Smooth muscle cell (in vitro differentiated cells): Measurements from ENCODE around the gene RBM5. TPM values are rescaled to one million over a fixed set of nuclear protein-coding genes. Genes with fewer than 3 reads are reported as not detected.

Experiments
- DNase-seq: peaks from one replicate; lab custom pipeline; 2025; ENCODE audit not compliant: unreplicated experiment; lab: John Stamatoyannopoulos, UW
- H2AFZ ChIP-seq: fragments of 200-600 bp; sonication (generic); 2 replicates; pipeline ENCODE4 v1.6.0; 2016; ENCODE audit warnings: antibody characterized with exemption, low read depth, mild to moderate bottlenecking
- H3F3A ChIP-seq: fragments of 200-600 bp; sonication (generic); 2 replicates; pipeline ENCODE4 v1.6.0; 2017; ENCODE audit warnings: antibody characterized with exemption, low read depth
- H3K27ac ChIP-seq: fragments of 200-600 bp; sonication (generic); 2 replicates; pipeline ENCODE4 v1.5.1; 2016; ENCODE audit warnings: low read depth, mild to moderate bottlenecking
- H3K27me3 ChIP-seq: fragments of 200-600 bp; sonication (generic); 2 replicates; pipeline ENCODE4 v1.6.1; 2016; ENCODE audit warnings: low read depth, mild to moderate bottlenecking
- H3K36me3 ChIP-seq: fragments of 200-600 bp; sonication (generic); 2 replicates; pipeline ENCODE4 v1.5.1; 2016; ENCODE audit warnings: low read depth
- H3K4me1 ChIP-seq: fragments of 200-600 bp; sonication (generic); 2 replicates; pipeline ENCODE4 v1.5.1; 2016; ENCODE audit warnings: low read depth
- H3K4me2 ChIP-seq: fragments of 200-600 bp; sonication (generic); 2 replicates; pipeline ENCODE4 v1.6.0; 2016; ENCODE audit warnings: mild to moderate bottlenecking
- H3K4me3 ChIP-seq: fragments of 200-600 bp; sonication (generic); 2 replicates; pipeline ENCODE4 v1.5.1; 2016; ENCODE audit warnings: mild to moderate bottlenecking
- H3K79me2 ChIP-seq: fragments of 200-600 bp; sonication (generic); 2 replicates; pipeline ENCODE4 v1.6.0; 2016; ENCODE audit warnings: low read depth, mild to moderate bottlenecking
- H3K9ac ChIP-seq: fragments of 200-600 bp; sonication (generic); 2 replicates; pipeline ENCODE4 v1.6.0; 2016; ENCODE audit warnings: low read depth
- H3K9me3 ChIP-seq: fragments of 200-600 bp; sonication (generic); replicated peaks from 2 replicates; pipeline ENCODE4 v1.5.1; 2016; ENCODE audit warnings: low read depth
- H4K20me1 ChIP-seq: fragments of 200-600 bp; sonication (generic); 2 replicates; pipeline ENCODE4 v1.6.0; 2016; ENCODE audit warnings: low read depth
- WGBS: methylation state at CpG from one replicate; pipeline ENCODE4 v1.1.7; 2016; ENCODE audit warnings: low lambda C conversion rate; 5-methylcytosine and 5-hydroxymethylcytosine counted together
- polyA plus RNA-seq: library from polyadenylated mRNA; unstranded; fragments of >200 nt; fragmentation: Nextera tagmentation; extraction: Ambion mirVana; gene quantifications from 2 replicates; pipeline ENCODE4 v1.2.1, GENCODE V29; 2016
- total RNA-seq: library from RNA; depleted of rRNA; stranded (reverse); fragments of >200 nt; gene quantifications from 2 replicates; pipeline ENCODE4 v1.2.3, GENCODE V29; 2014
- TF ChIP-seq, protein P1 (sequence below): fragments of 200-600 bp; sonication (generic); IDR thresholded peaks from 2 replicates; pipeline ENCODE4 v1.5.1; 2017; ENCODE audit warnings: borderline replicate concordance, mild to moderate bottlenecking, antibody characterized with exemption; ENCODE audit not compliant: insufficient read depth, poor library complexity, severe bottlenecking

Gene RBM5
- total and polyA plus RNA-seq, 2 experiments from 2014 or later = 56.0 to 151 TPM

DNA sequence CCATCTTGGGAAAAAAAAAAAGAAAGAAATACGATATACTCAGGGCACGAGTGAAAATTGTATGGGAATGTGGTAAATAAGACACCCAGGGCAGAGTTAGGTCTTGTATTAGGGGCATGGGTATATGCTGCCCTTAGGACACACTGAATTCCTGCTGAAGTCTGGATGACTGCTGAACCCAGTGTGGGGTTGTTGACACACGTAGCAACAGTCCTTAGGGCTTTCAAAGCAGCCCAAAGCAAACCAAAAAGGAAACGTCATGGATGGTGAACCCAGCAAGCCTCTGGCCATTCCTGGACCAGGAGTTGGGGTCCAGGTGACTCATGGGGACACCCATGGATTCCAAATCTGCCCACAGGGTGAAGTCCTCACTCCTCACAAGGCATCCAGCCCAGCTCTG is 39.3 kb downstream of the RBM5 start:
- TF ChIP-seq, protein P1, sequence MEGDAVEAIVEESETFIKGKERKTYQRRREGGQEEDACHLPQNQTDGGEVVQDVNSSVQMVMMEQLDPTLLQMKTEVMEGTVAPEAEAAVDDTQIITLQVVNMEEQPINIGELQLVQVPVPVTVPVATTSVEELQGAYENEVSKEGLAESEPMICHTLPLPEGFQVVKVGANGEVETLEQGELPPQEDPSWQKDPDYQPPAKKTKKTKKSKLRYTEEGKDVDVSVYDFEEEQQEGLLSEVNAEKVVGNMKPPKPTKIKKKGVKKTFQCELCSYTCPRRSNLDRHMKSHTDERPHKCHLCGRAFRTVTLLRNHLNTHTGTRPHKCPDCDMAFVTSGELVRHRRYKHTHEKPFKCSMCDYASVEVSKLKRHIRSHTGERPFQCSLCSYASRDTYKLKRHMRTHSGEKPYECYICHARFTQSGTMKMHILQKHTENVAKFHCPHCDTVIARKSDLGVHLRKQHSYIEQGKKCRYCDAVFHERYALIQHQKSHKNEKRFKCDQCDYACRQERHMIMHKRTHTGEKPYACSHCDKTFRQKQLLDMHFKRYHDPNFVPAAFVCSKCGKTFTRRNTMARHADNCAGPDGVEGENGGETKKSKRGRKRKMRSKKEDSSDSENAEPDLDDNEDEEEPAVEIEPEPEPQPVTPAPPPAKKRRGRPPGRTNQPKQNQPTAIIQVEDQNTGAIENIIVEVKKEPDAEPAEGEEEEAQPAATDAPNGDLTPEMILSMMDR = no peak
- Histone ChIP-seq H3K4me2 (no peak overlapping the region), H3K27ac (no peak overlapping the region), H3K9me3 (no peaks in the 10 kb centered on the region), H4K20me1 (no peaks in the 10 kb centered on the region), H3K36me3 (no peaks in the 10 kb centered on the region), H3K27me3 (no peaks in the 10 kb centered on the region), H3K79me2 (no peaks in the 10 kb centered on the region), H3K4me1 (peaks cover 24% of the 10 kb centered on the region), H2AFZ (no peak overlapping the region), H3F3A (no peaks in the 10 kb centered on the region), H3K4me3 (no peak overlapping the region), H3K9ac (no peak overlapping the region)
- 89% methylated on average over 4 of the region's 4 CpGs for WGBS
- no peak for DNase-seq

DNA sequence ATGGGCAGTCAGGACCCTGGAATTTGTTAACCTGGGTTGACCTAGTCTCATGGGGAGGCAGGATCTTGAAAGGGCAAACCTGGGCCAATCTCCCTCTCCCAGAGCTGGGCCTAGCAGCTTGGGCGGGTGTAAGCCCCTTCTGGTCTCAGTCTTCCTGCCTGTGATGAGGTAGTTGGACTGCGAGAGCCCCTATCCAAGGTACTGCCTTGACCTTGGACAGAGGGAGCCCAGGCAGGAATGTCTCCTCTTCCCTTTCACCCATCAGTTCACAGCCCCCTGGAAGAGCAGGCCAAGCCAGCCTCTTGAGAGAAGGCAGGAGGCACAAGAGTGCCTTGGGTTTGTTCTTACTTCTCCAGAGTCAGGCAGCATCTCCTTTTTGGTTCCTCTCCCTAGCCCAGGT is 41.7 kb downstream of the RBM5 start:
- H2AFZ ChIP-seq = no peak overlapping the region
- no peaks in the 10 kb centered on the region for H3K79me2 ChIP-seq
- no peaks in the 10 kb centered on the region for H3K27me3 ChIP-seq
- no peak overlapping the region for H3K4me2 ChIP-seq
- no peaks in the 10 kb centered on the region for H3K36me3 ChIP-seq
- TF ChIP-seq, protein P1 = no peak
- no peaks in the 10 kb centered on the region for H3K9me3 ChIP-seq
- H4K20me1 ChIP-seq = no peaks in the 10 kb centered on the region
- H3K4me1 ChIP-seq = peaks cover 17% of the 10 kb centered on the region
- WGBS = 95% methylated on average over 2 of the region's 2 CpGs
- H3F3A ChIP-seq = no peaks in the 10 kb centered on the region
- DNase-seq = no peak
- no peak overlapping the region for H3K4me3 ChIP-seq
- H3K27ac ChIP-seq = no peak overlapping the region
- H3K9ac ChIP-seq = no peak overlapping the region

DNA sequence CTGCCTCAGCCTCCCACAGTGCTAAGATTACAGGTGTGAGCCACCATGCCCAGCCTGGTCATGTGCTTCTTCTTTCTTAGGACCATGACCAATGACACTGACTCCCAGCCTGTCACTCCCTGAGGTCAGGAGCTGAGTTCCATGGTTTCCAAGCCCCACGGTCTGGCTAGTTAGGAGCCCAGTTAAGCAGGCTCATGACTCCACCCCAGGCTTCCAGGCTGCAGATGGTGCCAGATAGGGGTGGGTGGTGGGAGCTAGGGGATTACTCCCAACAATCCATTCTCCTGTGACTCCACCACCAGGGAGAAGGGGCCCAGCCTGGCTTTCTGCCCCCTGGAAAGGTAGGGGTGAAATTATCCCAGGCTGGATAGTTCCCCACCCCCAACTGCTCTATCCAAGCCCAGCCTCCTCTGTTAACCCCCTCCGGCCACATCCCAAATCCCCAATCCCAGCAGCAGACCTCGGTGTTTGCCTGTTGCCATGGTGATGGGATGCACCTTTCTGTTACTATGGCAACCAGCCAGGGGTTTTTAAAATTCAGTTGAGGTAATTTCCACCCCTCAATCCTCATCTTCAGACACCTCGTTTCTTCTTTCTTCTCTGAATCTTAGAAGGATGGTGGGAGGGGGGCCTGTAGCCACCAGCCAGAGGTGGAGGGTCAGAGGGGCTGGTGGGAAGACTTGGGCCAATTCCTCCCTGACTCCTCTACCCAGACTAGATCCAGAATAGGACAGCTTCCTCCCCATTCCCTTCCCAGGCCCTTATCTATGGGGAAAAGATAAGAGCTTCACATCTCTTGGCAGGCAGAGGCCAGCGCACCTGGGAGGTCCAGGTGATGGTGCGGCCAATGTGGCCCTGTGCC is 43.9 kb downstream of the RBM5 start:
- no peak for DNase-seq
- Histone ChIP-seq H3K27me3 (no peaks in the 10 kb centered on the region), H3F3A (no peaks in the 10 kb centered on the region), H3K36me3 (no peaks in the 10 kb centered on the region), H3K9ac (no peak overlapping the region), H4K20me1 (no peaks in the 10 kb centered on the region), H3K9me3 (no peaks in the 10 kb centered on the region), H3K4me1 (peaks cover 12% of the 10 kb centered on the region), H3K4me2 (no peak overlapping the region), H3K27ac (no peak overlapping the region), H3K79me2 (no peaks in the 10 kb centered on the region), H2AFZ (no peak overlapping the region), H3K4me3 (no peak overlapping the region)
- TF ChIP-seq, protein P1 = no peak
- WGBS = 72% methylated on average over 6 of the region's 6 CpGs

DNA sequence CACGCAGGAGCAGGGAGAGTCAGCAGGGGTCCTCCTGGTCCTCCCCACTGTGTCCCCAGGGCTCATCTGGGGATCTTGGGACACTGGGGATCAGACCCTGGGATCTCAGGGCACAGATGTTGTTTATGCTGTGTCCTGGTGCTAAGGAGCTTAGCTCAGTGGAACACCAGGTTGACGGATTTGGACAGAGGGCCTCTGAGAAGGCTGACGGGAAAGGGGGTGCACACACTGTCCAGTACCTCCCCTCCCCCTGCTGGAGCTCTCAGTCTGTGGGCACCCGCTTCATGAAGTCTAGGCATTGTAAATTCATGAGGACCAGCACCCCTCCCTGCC is 44.5 kb downstream of the RBM5 start:
- Histone ChIP-seq H4K20me1 (no peaks in the 10 kb centered on the region), H3K9ac (no peak overlapping the region), H3K4me2 (no peak overlapping the region), H3F3A (no peaks in the 10 kb centered on the region), H3K36me3 (no peaks in the 10 kb centered on the region), H3K27ac (no peak overlapping the region), H3K27me3 (no peaks in the 10 kb centered on the region), H3K4me3 (no peak overlapping the region), H3K9me3 (no peaks in the 10 kb centered on the region), H3K4me1 (peaks cover 18% of the 10 kb centered on the region), H3K79me2 (no peaks in the 10 kb centered on the region), H2AFZ (no peak overlapping the region)
- TF ChIP-seq, protein P1 = no peak
- DNase-seq = no peak
- WGBS = 81% methylated on average over 4 of the region's 4 CpGs
